HG02571 (cell line): Measurements from ENCODE around the gene PPP2R1B.
"Not testable (repeated sequence)": the region's sequence is repeated elsewhere in the genome, so short reads cannot be mapped to it uniquely, and the experiment has no call there.

Source experiments
- ATAC-seq: cut with Tn5 transposase; IDR thresholded peaks from one replicate; pipeline ENCODE4 v1.9.1; 2021; ENCODE audit warnings: mild to moderate bottlenecking, moderate library complexity; ENCODE audit not compliant: unreplicated experiment

PPP2R1B gene

DNA sequence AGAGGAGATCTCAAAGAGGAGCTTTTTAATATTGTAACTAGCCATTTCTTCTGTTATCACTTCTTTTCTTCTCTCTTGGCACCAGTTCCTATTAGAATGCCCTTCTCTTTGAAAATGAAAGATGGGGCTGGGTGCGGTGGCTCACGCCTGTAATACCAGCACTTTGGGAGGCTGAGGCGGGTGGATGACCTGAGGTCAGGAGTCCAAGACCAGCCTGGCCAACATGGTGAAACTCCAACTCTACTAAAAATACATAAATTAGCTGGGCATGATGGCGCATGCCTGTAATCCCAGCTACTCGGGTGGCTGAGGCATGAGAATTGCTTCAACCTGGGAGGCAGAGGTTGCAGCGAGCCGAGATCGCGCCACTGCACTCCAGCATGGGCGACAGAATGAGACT is 18.1 kb upstream of the PPP2R1B start:
- not testable (repeated sequence) for ATAC-seq

DNA sequence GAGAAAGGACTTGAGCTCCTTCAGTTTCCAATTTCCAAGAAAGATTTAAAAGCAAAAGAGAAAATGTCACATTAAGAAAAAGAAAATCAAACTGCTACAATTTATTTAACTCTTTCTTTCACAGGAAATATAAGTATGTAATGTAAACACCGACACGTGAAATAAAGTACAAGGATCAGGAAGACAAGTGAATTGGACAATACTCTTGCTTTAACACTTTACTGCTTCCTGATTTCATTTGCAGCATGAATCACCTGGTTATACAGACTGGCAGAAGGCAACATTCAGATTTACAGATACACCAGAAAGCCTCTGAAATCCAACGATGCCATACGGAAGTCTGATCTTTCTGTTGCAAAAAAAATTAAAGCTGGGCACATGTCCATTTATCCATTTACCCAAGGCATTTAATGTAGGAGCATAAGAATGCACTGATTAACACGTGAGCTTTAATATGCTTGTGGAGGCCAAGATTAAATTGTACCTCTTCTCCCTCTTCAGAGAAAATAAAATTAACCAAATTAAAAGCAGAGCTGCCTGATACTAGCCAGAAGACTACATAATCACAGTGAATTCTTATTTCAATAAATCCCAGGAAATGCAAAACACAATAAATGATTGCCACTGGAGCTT is 16.0 kb upstream of the PPP2R1B start:
- no peak for ATAC-seq

DNA sequence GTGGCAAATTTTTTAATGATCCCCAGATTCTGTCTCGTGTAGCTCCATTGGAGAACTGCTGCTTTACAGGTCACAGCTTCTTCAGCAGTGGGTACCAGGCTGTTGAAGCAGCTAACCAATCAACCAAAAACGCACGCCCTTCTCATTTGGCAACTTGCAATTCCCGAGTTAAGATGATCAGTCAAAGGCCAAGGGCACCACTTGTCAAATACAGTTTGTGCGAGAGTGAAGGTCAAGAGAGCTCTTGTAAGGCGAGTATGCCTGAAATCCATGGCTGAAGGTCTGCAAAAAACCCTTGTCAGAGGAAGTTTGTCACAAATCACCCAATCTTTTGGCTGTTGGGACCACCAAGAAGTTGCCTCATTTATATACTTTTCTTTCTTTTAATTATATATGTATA is 12.9 kb upstream of the PPP2R1B start:
- no peak for ATAC-seq

DNA sequence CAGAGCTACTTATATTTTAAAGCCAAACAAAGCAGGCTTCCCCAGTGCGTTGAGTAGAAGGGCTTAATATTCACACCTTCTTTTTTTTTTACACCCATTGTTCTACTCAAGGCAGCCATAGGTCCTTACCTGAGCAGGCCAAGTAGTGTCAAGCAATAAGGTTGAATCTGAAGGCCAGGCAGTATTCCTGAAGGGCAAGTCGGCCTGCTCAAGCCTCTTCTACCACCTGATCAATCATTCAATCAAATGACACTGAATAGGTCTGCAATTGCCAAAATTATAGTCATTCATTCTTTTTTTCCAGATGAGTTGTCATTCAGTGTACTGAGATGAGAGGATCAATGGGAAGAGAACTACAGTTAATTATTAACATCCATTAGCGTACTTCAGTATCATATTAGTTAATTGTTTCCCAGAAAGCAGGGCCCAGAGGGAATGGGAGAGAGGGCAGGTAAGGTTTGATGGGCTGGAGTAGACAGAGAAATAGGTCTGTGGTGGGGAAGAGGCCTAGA is 11.9 kb upstream of the PPP2R1B start:
- no peak for ATAC-seq

DNA sequence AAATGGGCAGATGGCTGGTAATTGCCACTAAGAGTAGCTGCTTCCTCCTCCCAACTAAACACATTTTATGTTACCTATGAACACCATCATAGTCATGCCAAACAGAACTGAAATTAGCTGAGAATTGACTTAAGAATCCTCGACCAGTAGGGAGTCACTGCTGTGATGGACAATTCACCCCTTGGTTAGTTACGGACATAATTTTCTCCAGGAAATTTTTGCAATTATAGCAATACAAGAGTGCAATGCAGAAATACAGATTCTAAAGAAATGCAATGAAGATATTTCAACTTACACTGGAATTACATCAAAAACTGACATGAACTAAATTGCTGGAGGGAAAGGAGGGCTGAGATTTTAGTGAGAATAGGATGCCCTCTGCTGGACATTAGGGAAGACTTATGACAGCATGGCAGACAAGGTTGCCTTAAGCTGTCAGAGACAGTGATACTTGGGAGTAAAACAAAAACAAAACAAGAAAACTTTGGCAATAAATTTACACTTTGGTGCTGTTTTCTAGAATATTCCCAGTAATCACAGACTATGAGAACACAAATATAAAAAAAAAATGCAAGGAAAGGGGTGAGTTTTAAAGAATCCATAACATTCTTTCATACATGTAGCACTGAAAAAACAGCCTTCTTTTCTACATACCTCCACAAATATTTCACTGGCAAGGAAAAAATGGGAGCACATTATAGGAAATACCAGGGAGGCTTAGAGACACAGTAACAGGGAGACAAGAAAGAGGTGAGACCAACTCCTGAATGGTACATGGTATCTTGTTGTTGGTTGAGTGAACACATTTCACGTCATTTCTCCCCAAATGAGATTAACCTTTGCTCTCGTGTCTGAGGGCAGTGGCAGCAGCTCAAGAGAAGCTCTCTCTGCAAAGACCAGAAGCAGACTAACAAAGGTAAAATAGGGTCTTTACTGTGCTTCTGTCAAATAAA is 11.2 kb upstream of the PPP2R1B start:
- ATAC-seq = no peak

DNA sequence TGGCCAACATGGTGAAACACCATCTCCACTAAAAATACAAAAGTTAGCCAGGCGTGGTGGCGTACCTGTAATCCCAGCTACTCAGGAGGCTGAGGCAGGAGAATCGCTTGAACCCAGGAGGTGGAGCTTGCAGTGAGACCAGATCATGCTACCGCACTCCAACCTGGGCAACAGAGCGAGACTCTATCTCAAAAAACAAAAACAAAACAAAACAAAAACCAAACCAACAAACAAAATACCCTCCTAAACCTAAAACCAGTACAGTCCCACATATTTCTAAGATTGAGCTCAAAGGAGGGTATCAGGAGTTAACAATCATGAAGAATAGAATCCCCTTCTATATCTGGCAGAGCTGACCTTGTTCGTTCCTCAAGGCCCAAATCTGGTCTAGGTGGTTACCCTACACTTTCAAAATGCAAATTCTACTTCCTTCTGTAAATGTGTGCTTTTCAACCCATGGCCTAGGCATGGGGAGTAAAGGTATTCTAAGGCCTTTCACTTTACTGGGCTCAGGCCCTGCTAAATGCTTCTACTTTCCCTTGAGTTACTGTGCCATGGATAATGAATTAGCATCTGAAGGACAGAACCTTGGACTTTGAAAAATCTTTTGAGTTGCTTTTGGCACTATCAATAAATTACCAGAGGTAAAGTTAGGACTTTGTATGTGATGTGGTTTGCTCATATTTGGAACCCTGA is 10.4 kb upstream of the PPP2R1B start:
- peak; percentile 99 for ATAC-seq

DNA sequence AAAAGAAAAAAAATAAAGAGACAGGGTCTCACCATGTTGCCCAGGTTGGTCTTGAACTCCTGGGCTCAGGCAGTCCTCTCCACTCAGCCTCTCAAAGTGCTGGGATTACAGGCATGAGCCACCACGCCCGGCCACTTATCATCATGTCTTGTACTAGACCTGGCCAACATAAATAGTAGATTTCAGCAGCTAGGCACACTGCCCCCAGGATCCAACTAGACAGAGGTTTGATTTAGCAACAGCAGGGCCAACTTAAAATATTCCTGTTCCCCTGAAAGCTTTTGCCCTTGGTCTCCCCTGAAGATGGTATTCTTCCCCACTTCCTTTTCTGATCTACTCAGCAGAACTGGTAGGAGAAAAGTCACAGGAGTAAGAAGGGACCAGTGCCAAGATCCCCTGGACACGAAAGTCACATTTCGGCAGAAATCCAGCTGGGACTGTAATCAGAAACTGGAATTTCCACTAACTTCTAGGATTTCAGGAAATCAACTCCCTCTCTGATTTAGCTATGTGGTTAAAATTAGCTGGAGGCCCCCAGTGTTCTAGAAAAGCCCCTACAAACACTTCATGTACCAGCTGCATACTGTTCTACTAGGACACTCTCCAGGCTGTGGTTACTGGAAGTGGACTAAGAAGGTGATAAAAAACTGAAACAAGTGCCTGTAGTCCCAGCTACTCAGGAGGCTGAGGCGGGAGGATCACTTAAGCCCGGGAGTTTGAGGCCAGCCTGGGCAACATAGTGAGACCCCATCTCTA is 8.9 kb upstream of the PPP2R1B start:
- no peak for ATAC-seq

DNA sequence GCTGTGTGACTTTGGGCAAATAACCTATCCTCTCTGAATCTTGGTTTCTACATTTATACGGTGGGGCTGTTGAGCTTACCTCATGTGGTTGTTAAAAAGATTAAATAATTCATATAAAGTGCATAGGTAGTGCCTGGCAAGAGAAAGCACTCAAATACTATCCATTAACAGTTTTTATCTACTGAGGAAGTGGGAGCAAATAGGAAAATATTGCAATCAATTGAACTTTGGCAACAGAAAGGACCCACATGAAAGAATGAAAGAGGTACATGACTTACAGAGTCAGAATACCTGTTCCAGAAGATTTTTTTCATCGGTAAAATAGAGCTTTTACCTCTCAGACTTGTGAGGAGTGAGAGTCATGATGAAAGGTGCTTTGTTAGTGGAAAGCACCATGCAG is 6.3 kb upstream of the PPP2R1B start:
- no peak for ATAC-seq

DNA sequence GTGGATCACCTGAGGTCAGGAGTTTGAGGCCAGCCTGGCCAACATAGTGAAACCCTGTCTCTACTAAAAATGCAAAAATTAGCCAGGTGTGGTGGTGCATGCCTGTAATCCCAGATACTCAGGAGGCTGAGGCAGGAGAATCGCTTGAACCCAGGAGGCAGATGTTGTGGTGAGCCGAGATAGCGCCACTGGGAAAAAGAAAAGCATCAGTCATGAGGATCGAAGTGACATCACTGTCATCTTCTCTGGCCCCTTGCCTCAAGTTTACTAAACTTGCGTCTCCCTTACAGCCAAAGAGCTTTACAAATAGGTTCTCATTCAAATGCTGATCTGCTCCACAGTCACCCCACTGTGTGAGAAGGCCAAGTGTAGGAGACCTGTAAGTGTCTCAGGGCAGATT is 5.0 kb upstream of the PPP2R1B start:
- not testable (repeated sequence) for ATAC-seq

DNA sequence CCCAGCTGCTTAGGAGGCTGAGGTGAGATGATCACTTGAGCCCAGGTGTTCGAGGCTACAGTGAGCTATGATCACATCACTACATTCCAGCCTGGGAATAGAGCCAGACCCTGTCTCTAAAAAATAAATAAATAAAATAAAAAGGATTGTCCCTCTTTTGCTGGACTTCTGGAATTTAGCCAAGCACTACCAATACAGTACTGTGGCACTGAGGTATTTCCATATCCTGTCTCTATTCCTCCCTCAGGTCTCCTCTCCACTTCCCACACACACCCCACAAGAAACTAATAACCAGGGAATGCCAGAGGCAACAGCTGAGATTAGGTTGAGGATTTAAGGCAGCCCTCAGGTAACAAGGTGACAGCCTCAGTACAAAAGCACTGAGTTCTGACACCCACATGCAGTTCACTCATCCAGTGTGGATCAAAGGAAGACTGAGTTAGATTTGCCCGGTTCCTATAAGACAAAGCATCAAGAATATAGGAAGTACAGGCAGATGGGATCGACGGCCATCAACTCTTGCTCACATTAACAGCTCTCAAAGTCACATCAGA is 4.5 kb upstream of the PPP2R1B start:
- no peak for ATAC-seq

DNA sequence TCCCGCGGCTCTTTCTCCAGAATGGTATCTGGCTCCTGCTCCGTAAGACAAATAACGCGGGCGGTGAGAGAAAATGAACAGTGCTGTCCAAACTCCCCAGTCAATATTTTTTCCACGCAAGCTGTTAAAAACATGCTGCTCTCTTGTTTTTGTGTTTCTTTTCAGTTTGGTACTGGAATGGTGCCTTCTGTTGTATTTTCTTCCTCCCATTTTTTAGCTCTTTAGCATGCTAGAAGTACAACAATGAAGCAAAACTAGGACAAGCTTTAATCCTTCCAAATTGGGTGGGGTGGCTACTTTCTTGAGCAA is 599 bp upstream of the PPP2R1B start:
- no peak for ATAC-seq

DNA sequence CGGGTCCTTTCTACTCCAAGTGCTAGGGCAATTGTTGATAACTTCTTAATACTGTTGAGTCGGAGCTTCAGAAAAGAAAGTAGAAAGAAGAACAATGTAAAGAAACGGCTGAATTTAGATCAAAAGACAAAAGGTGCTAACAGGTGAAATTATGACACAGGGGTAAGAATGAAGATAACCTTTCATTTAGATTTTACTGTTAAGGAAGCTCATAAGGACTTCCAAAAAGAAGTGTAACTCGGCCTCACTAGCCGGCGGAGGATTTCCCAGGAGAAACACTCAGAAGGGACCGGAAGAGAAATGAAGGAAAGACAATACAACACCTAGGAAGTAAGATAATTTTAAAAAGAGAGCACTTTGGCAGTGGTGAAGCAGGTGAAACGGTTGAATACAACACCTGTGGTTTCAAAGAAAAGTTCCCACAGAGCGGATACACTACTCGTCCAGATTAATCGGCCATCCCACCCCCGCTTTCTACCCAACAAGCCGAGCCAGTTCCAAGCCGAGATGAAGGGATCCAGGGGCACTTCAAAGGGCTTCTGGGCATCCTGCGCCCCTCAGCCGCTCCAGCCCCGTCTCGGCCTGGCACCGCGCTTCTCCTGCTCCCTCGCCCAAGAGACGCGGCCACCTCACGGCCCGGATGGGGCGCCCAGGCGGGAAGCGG is 737 bp downstream of the PPP2R1B start:
- ATAC-seq = peak; percentile 37

DNA sequence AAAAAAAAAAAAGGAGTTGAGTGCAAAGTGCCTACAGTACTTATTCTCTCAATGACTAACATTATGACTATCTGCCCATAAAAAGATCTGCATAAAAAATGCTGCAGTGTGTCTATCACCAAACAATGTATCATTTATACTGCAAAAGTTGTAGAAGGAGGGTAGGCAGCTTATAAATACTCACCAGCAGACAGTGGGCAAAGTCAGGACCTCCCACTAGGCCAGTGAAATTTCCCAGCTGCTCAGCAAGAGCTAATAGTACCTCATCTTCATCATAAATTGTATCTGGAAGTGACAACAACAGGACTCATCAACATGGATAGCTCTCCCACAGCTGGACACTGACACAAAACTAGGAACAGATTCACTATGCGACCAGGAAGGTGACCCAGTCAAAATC is 1.6 kb downstream of the PPP2R1B start:
- no peak for ATAC-seq

DNA sequence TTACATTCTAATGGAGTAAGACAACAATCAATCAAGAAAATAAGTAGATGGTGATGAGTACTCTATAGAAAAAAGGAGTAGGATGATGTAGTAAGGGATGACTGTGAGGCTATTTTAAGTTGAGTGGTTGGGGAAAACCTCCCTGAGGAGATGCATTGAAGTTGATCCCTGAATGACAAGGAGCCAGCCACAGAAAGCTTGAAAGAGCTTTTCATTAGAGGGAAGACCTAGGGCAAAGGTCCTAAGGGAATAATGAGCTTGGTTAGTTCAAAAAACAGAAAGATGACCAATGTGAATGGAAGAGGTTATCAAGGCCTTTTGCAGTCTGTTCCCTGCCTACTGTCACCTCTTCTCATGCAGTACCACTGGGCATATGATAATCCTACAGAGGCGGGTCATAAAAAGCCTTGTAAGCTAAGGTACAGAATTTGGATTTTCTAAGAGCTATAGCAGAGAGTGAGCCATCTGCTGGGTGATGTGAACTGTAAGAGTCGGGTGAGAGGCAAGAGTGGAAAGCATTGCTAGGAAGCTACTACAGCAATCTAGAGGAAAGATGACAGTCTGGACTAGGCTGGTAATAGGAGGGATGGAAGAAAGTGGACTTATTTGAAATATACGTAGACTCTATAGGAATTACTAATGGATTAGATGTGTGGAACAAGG is 3.1 kb downstream of the PPP2R1B start:
- ATAC-seq = no peak

DNA sequence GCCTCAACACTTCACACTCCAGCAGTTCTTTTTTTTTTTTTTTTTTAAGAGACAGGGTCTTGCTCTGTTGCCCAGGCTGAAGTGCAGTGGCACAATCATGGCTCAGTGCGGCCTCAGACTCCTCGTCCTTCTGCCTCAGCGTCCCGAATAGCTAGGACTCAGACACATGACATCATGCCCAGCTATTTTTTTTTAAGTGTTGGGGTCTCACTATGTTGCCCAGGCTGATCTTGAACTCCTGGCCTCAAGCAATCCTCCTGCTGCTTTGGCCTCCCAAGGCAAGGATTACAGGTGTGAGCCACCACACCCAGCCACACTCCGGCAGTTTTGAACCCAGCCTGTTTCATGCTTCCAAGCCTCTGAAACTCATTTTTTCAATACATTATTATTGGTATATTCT is 3.7 kb downstream of the PPP2R1B start:
- ATAC-seq = no peak

DNA sequence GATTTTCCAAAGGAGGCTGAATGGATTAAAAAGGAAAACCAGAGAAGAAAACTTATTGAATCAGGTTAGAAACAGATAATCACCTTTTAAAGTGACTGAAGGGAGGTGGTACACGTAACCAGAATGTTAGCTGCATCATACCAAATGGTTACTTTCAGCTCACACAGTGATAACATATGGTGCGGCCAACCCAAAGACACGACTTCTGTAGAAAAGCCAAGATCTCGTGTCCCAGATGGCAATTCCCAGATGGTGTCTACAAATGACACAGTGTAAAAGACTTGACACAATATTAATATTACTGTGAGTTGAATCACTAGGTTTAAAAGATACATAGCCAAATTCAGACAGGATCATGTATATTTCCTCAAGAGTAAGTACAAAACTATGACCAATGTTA is 5.2 kb downstream of the PPP2R1B start:
- no peak for ATAC-seq

DNA sequence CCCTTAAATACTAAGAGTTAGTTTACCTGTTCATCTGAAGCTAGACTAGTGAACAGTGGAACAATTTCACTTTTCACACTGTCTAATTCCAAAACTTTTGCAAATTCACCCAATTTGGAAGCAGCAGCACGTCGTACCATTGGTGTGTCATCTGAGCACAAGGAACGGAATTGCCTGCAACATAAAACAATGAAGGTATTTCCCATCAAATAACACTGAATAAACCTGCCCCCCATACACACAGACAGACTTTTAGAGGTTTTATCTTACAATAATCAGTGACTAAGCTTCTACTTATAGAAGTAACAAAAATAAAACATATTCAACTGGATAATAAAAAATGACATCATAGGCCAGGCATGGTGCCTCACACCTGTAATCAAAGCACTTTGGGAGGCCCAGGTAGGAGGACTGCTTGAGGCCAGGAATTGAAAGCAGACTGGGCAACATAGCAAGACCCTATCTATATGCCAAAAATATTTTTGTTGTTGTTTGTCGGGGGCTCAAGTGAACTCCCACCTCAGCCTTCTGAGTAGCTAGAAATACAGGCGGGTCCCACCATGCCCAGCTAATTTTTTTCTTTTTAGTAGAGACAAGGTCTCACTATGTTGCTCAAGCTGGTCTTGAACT is 6.3 kb downstream of the PPP2R1B start:
- no peak for ATAC-seq

DNA sequence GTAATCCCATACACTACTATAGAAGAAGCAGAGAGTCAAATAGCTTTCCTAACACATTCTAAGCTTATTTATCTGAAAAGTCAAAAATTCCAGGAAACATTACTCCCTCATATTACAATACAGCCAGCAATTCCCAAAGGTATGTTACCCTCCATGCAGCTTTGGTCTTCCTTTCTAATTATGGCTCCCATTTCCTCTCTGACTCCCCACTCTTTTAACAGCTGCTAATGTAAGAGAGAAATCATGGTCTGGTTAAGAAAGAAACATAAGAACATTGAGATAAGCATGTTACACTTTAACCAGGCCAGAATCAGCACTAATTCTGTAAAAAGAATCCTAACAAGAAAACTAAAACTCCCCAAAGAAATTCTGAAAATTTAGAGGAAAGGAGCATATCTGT is 6.8 kb downstream of the PPP2R1B start:
- no peak for ATAC-seq

DNA sequence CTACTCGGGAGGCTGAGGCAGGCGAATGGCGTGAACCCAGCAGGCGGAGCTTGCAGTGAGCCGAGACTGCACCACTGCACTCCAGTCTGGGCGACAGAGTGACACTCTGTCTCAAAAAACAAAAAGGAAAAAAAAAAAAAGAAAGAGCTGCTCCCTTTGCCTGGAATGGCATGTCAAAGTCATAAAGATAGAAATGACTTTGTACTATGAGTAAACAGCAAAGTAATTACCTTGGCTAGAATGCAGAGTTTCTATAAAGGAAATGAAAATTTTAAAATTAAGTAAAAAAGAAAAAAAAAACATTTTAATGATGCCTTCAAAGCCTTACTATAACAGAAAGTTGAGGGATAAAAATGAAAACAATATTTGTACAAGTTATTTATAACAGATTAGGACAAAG is 10.1 kb downstream of the PPP2R1B start:
- ATAC-seq = no peak
